Esophagus (tissue), 2 donors: Measurements from ENCODE around the gene STEAP3. TPM values are rescaled to one million over a fixed set of nuclear protein-coding genes. Genes with fewer than 3 reads are reported as not detected.

Source experiments
- H3K27ac ChIP-seq, 2 donors: one replicate each; pipeline ENCODE4 v1.5.1; 2013; ENCODE audit warnings: low read depth in 2 of 2, mild to moderate bottlenecking in 2 of 2, inconsistent platforms in 1 of 2, low read length in 1 of 2, moderate library complexity in 1 of 2
- H3K27me3 ChIP-seq, 2 donors: one replicate each; pipeline ENCODE4 v1.6.1; 2013; ENCODE audit warnings: low read length in 2 of 2, control low read depth in 1 of 2, mild to moderate bottlenecking in 1 of 2; ENCODE audit not compliant: insufficient read depth in 2 of 2, control insufficient read depth in 1 of 2
- H3K36me3 ChIP-seq, 2 donors: one replicate each; pipeline ENCODE4 v1.6.1; 2013; ENCODE audit warnings: low read length in 1 of 2; ENCODE audit not compliant: control insufficient read depth in 2 of 2, insufficient read depth in 2 of 2
- H3K4me1 ChIP-seq, 2 donors: one replicate each; pipeline ENCODE4 v1.6.1; 2013; ENCODE audit warnings: low read length in 1 of 2; ENCODE audit not compliant: control insufficient read depth in 2 of 2, insufficient read depth in 2 of 2
- H3K4me3 ChIP-seq, 2 donors: one replicate each; pipeline ENCODE4 v1.5.1; 2013; ENCODE audit warnings: low read length in 2 of 2, mild to moderate bottlenecking in 2 of 2, low read depth in 1 of 2, moderate library complexity in 1 of 2
- H3K9me3 ChIP-seq, 2 donors: one replicate each; pipeline ENCODE4 v1.6.1; 2013; ENCODE audit warnings: mild to moderate bottlenecking in 2 of 2, low read depth in 1 of 2, low read length in 1 of 2, moderate library complexity in 1 of 2; ENCODE audit not compliant: control insufficient read depth in 2 of 2, insufficient read depth in 1 of 2
- WGBS, 2 donors: extraction: QIAGEN DNeasy Blood & Tissue Kit; methylation state at CpG; one replicate each; pipeline ENCODE4 v1.1.7; 2013; 5-methylcytosine and 5-hydroxymethylcytosine counted together
- polyA plus RNA-seq, 2 donors: library from polyadenylated mRNA; stranded (reverse); fragments of 200-250 nt; gene quantifications; one replicate each; pipeline ENCODE4 v1.2.3, GENCODE V29; 2013
- donor health status: healthy with polysubstance abuse.
- donor health status: Bipolar disorder and iron deficiency.

The STEAP3 gene
- polyA plus RNA-seq, 2 donors = 9.6 to 10.5 TPM

DNA sequence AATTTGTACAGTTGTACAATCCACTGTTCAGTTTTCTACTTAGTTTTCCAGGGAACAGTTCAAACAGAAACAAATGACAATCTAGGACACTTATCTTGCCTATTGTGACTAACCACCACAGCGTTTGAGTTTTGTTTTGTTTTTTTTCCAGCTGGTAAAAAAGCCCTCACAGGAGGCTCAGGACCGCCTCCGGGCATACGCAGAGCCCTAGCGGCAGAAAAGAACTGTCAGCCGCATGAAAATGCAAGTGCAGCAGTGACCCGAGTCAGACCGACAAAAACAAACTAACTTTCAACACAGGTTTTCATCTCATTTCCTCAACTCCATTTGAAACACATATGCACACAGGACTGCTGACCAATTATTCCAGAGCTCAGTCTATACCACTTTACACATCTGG, 68.6 kb downstream of the STEAP3 start:
- Histone ChIP-seq H3K27me3 (no peaks in the 10 kb centered on the region), H3K4me1 (peaks cover 0 to 6% of the 10 kb centered on the region in 2 donors), H3K9me3 (no peaks in the 10 kb centered on the region), H3K27ac (no peak overlapping the region), H3K36me3 (peaks cover 0 to 3% of the 10 kb centered on the region in 2 donors), H3K4me3 (no peak overlapping the region)
- 51 to 60% methylated on average over 8 of the region's 8 CpGs for WGBS, 2 donors

GRCh38 chr2:119293254-119293653, 69.6 kb downstream of the STEAP3 start:
- no peaks in the 10 kb centered on the region for H3K27me3 ChIP-seq
- WGBS, 2 donors = 64 to 70% methylated on average over 2 of the region's 2 CpGs
- peaks cover 0 to 3% of the 10 kb centered on the region in 2 donors for H3K36me3 ChIP-seq
- no peak overlapping the region for H3K27ac ChIP-seq
- H3K4me3 ChIP-seq = no peak overlapping the region
- H3K4me1 ChIP-seq = peaks cover 0 to 6% of the 10 kb centered on the region in 2 donors
- no peaks in the 10 kb centered on the region for H3K9me3 ChIP-seq

- H3K4me1 ChIP-seq = peaks cover 0 to 6% of the 10 kb centered on the region in 2 donors
- H3K36me3 ChIP-seq = no peaks in the 10 kb centered on the region
- H3K27me3 ChIP-seq = no peaks in the 10 kb centered on the region
- no peaks in the 10 kb centered on the region for H3K9me3 ChIP-seq
- 78 to 80% methylated on average over 7 of the region's 7 CpGs for WGBS, 2 donors
- no peak overlapping the region for H3K4me3 ChIP-seq
- H3K27ac ChIP-seq = no peak overlapping the region
Observed at GRCh38 chr2:119293900-119294299, 70.3 kb downstream of the STEAP3 start.

GRCh38 chr2:119294671-119295070, 71.0 kb downstream of the STEAP3 start:
- WGBS, 2 donors = 88 to 92% methylated on average over 14 of the region's 14 CpGs
- Histone ChIP-seq H3K9me3 (no peaks in the 10 kb centered on the region), H3K4me1 (peaks cover 0 to 6% of the 10 kb centered on the region in 2 donors), H3K4me3 (no peak overlapping the region), H3K36me3 (no peaks in the 10 kb centered on the region), H3K27me3 (no peaks in the 10 kb centered on the region), H3K27ac (no peak overlapping the region)

- H3K36me3 ChIP-seq = no peaks in the 10 kb centered on the region
- no peak overlapping the region for H3K4me3 ChIP-seq
- H3K9me3 ChIP-seq = no peaks in the 10 kb centered on the region
- whole genome bisulfite sequencing, 2 donors = 84 to 90% methylated on average over 10 of the region's 10 CpGs
- no peaks in the 10 kb centered on the region for H3K27me3 ChIP-seq
- H3K27ac ChIP-seq = no peak overlapping the region
- H3K4me1 ChIP-seq = peaks cover 0 to 6% of the 10 kb centered on the region in 2 donors
Observed at GRCh38 chr2:119295688-119296375, 72.2 kb downstream of the STEAP3 start.

GRCh38 chr2:119301413-119301812, 77.8 kb downstream of the STEAP3 start:
- H3K4me1 ChIP-seq = no peaks in the 10 kb centered on the region
- no peaks in the 10 kb centered on the region for H3K36me3 ChIP-seq
- WGBS, 2 donors = 95 to 97% methylated on average over 6 of the region's 6 CpGs
- no peak overlapping the region for H3K27ac ChIP-seq
- H3K4me3 ChIP-seq = no peak overlapping the region
- H3K27me3 ChIP-seq = no peaks in the 10 kb centered on the region
- no peaks in the 10 kb centered on the region for H3K9me3 ChIP-seq

- no peak overlapping the region for H3K27ac ChIP-seq
Observed at GRCh38 chr2:119304847-119305246, 81.2 kb downstream of the STEAP3 start.

GRCh38 chr2:119305497-119306195, 82.0 kb downstream of the STEAP3 start:
- H3K4me1 ChIP-seq = no peaks in the 10 kb centered on the region
- 69 to 73% methylated on average over 12 of the region's 12 CpGs for WGBS, 2 donors
- no peaks in the 10 kb centered on the region for H3K36me3 ChIP-seq
- H3K4me3 ChIP-seq = no peak overlapping the region
- no peak overlapping the region for H3K27ac ChIP-seq
- no peaks in the 10 kb centered on the region for H3K27me3 ChIP-seq
- no peaks in the 10 kb centered on the region for H3K9me3 ChIP-seq

More at GRCh38 chr2:119304847-119305246, 81.2 kb downstream of the STEAP3 start:
- WGBS, 2 donors = 71 to 80% methylated on average over 2 of the region's 2 CpGs
- no peaks in the 10 kb centered on the region for H3K36me3 ChIP-seq
- no peaks in the 10 kb centered on the region for H3K9me3 ChIP-seq
- H3K27me3 ChIP-seq = no peaks in the 10 kb centered on the region
- H3K4me1 ChIP-seq = no peaks in the 10 kb centered on the region
- no peak overlapping the region for H3K4me3 ChIP-seq

DNA sequence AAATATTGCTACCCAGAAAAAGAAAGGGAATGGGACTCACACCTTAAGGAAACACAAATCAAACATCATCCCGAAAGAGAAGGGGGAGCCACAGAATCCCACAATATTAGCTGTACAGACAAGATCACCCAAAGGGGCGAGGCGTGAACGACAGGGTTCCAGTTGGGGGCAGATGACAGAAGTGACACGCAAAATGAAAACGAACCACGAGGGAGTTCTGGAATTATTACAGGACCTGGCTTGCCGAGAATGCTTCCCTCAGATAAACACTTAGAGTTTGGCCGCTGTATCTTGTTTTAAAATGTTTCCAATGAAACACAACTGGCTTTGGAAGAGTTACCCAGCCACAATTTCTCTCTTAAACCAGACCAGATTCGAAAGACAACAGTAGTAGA, 82.6 kb downstream of the STEAP3 start:
- Histone ChIP-seq H3K4me1 (no peaks in the 10 kb centered on the region), H3K36me3 (no peaks in the 10 kb centered on the region), H3K4me3 (no peak overlapping the region), H3K9me3 (no peaks in the 10 kb centered on the region), H3K27me3 (no peaks in the 10 kb centered on the region), H3K27ac (no peak overlapping the region)
- whole genome bisulfite sequencing, 2 donors = 60% methylated on average over 10 of the region's 10 CpGs
